Measurements from ENCODE around the gene PILRB.

The PILRB gene

GRCh38 chr7:100407285-100408180 lies 49.6 kb downstream of the PILRB start:
- DNase-seq (ENCODE audit: low spot score) = peak; percentile 59

GRCh38 chr7:100411101-100411500 lies 53.2 kb downstream of the PILRB start:
- DNase-seq (ENCODE audit: low spot score) = no peak

- no peak for DNase-seq (ENCODE audit: low spot score)
Observed at GRCh38 chr7:100413346-100413745, 55.4 kb downstream of the PILRB start.

GRCh38 chr7:100413889-100414288 lies 56.0 kb downstream of the PILRB start:
- no peak for DNase-seq (ENCODE audit: low spot score)

GRCh38 chr7:100415448-100415847 lies 57.5 kb downstream of the PILRB start:
- no peak for DNase-seq (ENCODE audit: low spot score)

All from pons (tissue), 1 donor.